ENCODE results near the gene YIF1A.

Gene YIF1A

DNA sequence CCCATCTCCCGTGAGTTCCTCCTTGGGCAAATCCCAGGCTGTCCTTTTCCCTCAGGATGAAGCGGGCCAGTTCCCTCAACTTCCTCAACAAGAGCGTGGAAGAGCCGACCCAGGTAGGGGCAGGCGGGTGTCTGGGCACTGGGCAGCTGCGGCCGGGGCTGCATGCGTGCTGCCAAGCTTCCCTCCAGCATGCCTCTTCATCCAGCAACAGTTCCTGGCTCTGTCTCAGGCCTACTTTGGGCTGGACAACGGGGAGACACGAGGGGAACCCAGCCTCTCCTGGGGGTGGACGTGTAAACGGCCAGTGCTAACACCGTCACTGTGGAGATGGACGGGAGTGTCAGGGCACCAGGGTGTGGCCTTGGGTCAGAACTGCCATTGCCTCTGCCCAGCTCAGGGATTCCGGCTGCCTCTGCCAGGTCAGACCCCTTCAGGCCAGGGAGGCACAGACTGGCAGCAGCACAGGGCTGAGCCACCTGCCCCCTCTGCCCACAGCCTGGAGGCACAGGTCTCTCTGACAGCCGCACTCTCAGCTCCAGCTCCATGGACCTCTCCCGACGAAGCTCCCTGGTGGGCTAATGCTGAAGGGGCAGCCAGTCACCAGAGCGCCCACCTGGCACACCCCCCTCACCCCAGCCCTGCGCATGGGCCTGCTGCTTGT is 22.4 kb downstream of the YIF1A start:
- H3K9me3 Mint-ChIP-seq: no peaks in the 10 kb centered on the region
- H3K4me3 Mint-ChIP-seq: peak overlapping the region; percentile 94 to 96 (median 96)
- no peaks in the 10 kb centered on the region for H3K27me3 Mint-ChIP-seq (ENCODE audit: low read depth)
- peaks cover 11% of the 10 kb centered on the region for H3K4me1 Mint-ChIP-seq
- no peak for TF ChIP-seq CTCF (IDR thresholded peaks at IDR 0.05; ENCODE audit: unreplicated experiment in 3 of 3)
- H3K36me3 Mint-ChIP-seq (ENCODE audit: low read depth): peaks cover 25% of the 10 kb centered on the region
- peak overlapping the region; percentile 87 to 99 (median 97) for H3K27ac Mint-ChIP-seq

- Mint-ChIP-seq H3K36me3 (ENCODE audit: low read depth) (peaks cover 24% of the 10 kb centered on the region), H3K27ac (no peak overlapping the region), H3K9me3 (no peaks in the 10 kb centered on the region), H3K4me3 (peak overlapping the region in 2 of 3 experiments; percentile 23 to 32), H3K4me1 (peaks cover 11% of the 10 kb centered on the region), H3K27me3 (ENCODE audit: low read depth) (no peaks in the 10 kb centered on the region)
- no peak for TF ChIP-seq CTCF (IDR thresholded peaks at IDR 0.05; ENCODE audit: unreplicated experiment in 3 of 3)
Observed at GRCh38 chr11:66265531-66266377, 23.2 kb downstream of the YIF1A start.

DNA sequence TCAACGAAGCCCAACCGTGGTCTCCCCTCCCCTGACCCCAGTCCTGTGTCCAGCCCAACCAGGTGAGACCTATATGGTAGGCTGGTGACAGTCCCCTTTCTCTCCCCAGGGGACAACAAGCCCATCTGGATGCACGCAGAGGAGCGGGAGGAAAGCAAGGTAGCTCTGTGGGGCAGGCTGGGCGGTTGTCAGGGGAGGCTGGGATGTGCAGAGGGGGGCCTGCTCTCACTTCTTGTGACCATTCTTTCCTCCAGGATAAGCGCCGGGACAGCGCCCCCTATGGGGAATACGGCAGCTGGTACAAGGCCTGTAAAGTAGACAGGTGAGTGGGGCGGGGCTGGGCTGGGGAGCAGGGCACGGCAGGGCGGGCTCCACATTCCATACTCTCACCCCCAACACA is 24.0 kb downstream of the YIF1A start:
- H3K27me3 Mint-ChIP-seq (ENCODE audit: low read depth): no peaks in the 10 kb centered on the region
- no peaks in the 10 kb centered on the region for H3K9me3 Mint-ChIP-seq
- no peak for TF ChIP-seq CTCF (IDR thresholded peaks at IDR 0.05; ENCODE audit: unreplicated experiment in 3 of 3)

DNA sequence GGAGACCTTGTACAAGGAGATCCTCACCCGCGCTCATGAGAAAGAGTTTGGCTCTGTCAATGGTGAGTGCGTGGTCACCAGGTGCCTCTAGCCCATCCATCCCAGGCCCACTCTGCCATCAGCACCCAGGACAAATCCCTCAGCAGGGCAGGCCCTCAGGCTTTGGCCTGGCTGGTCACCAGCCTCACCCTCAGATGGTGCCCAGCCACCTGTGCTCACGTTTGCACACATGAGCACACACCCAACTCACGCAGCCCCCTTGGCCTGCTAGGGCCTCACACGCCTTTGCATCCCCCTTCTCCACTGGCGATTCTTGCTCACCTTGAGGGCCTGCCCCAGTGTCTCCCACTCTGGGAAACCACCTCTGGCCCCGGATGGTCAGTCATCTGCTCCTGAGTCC is 24.6 kb downstream of the YIF1A start:
- Mint-ChIP-seq H3K9me3 (no peaks in the 10 kb centered on the region), H3K27me3 (ENCODE audit: low read depth) (no peaks in the 10 kb centered on the region), H3K4me1 (peaks cover 20% of the 10 kb centered on the region), H3K4me3 (peak overlapping the region in 1 of 3 experiments; percentile 23), H3K36me3 (ENCODE audit: low read depth) (peaks cover 31% of the 10 kb centered on the region), H3K27ac (no peak overlapping the region)
- no peak for TF ChIP-seq CTCF (IDR thresholded peaks at IDR 0.05; ENCODE audit: unreplicated experiment in 3 of 3)

More for the DNA sequence above, 24.0 kb downstream of the YIF1A start:
- no peak overlapping the region for H3K27ac Mint-ChIP-seq
- H3K36me3 Mint-ChIP-seq (ENCODE audit: low read depth): peaks cover 27% of the 10 kb centered on the region
- peaks cover 15% of the 10 kb centered on the region for H3K4me1 Mint-ChIP-seq
- peak overlapping the region in 1 of 3 experiments; percentile 23 for H3K4me3 Mint-ChIP-seq

DNA sequence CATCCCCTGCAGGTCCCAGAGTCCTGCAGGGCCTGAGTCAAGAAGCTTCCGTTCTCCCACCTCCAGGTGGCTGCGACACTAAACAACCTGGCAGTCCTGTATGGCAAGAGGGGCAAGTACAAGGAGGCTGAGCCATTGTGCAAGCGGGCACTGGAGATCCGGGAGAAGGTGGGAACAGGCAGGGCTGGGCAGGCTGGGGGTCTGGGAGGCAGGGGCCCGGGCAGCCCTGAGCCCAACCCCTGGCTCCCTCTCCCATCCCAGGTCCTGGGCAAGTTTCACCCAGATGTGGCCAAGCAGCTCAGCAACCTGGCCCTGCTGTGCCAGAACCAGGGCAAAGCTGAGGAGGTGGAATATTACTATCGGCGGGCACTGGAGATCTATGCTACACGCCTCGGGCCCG is 25.2 kb downstream of the YIF1A start:
- no peaks in the 10 kb centered on the region for H3K27me3 Mint-ChIP-seq (ENCODE audit: low read depth)
- peaks cover 26% of the 10 kb centered on the region for H3K4me1 Mint-ChIP-seq
- no peak for TF ChIP-seq CTCF (IDR thresholded peaks at IDR 0.05; ENCODE audit: unreplicated experiment in 3 of 3)
- no peaks in the 10 kb centered on the region for H3K9me3 Mint-ChIP-seq
- peaks cover 37% of the 10 kb centered on the region for H3K36me3 Mint-ChIP-seq (ENCODE audit: low read depth)
- H3K27ac Mint-ChIP-seq: no peak overlapping the region
- no peak overlapping the region for H3K4me3 Mint-ChIP-seq
